ENCODE data around the gene CELSR2.

GRCh38 chr1:109277434-109278204, 28.3 kb downstream of the CELSR2 start:
- TF ChIP-seq SIN3A (IDR thresholded peaks at IDR 0.05; ENCODE audit: borderline replicate concordance, insufficient read depth, low read length) (no peak), POLR2AphosphoS5 (IDR thresholded peaks at IDR 0.05; ENCODE audit: low read depth, low read length) (peak; percentile 39; the same call in 1 of the 2 replicates), REST (IDR thresholded peaks at IDR 0.05; ENCODE audit: insufficient read depth in 1 of 2, low read depth in 2 of 2, low read length in 2 of 2) (no peak), TAF1 (IDR thresholded peaks at IDR 0.05; ENCODE audit: borderline replicate concordance, insufficient read depth, low read length) (0 out of 2 replicates have a peak, but pooled peaks have one; percentile 7)
